MM.1S (cell line): ENCODE results near the gene ELOA.

Experiments used
- CTCF ChIP-seq: fragments of 300-600 bp; sonication (generic); IDR thresholded peaks from 2 replicates; pipeline ENCODE4 v1.5.1; 2016; ENCODE audit warnings: antibody characterized with exemption, low read length, mixed read lengths
- EZH2 ChIP-seq: fragments of 300-600 bp; sonication (generic); optimal IDR thresholded peaks from 2 replicates; pipeline ENCODE3; 2017; ENCODE audit warnings: low read depth, mild to moderate bottlenecking, antibody characterized with exemption, low read length, mixed read lengths

GRCh38 chr1:23799570-23800399 is 56.5 kb downstream of the ELOA start:
- no peak for TF ChIP-seq CTCF
- no peak for TF ChIP-seq EZH2
